Subcutaneous adipose tissue (tissue), 4 donors: Measurements from ENCODE around the gene PDE4B. TPM values are rescaled to one million over a fixed set of nuclear protein-coding genes. Genes with fewer than 3 reads are reported as not detected.

Source experiments
- CTCF ChIP-seq: fragments of 450-650 bp; IDR thresholded peaks from one replicate; pipeline ENCODE4 v1.5.1; 2016; ENCODE audit warnings: low read depth, mild to moderate bottlenecking, control low read depth, antibody characterized with exemption, moderate library complexity
- total RNA-seq, 4 donors: library from RNA; depleted of rRNA; stranded (reverse); fragments of >200 nt; gene quantifications; one replicate each; pipeline ENCODE4 v1.1.0, GENCODE V29; 2016

The PDE4B gene
- total RNA-seq, 4 donors from 2014 or later, result 8.5 to 31.8 (median 15.5) TPM

GRCh38 chr1:66276218-66276617, 483.5 kb downstream of the PDE4B start:
- no peak for TF ChIP-seq CTCF

DNA sequence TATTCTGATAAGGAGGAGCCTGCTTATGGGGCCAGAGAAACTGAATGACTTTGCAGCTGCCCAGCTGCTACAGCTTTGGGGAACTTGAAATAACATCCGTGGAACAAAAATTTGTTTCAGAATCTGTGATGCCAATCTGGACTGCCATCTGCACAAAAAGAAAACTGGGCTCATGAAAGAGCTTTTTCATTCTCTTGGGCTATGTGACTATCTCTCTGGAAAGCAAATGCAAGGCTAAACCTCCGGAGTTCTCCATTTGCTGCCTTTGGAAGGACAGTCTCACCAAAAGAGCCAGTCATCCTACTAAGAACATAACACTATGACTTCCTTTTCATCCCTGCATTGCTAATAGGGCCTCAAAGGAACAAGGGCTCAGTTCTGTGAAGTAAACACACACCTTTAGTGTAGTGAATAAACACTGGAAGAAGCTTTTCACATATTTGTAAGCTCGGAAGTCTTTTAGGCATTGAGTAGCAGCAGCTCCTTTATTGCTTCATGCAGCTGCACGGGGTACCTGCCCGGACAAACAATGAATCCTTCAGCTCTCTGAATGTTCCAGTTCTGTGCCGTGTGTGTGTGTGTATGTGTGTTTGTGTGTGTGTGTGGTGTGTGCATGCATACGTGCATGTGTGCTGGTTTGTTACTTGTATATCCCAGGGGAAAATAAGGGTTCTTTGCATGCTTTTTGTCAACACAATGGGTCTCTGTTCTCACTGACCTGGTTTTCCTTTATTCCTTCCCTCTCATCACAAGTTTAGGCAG, 485.7 kb downstream of the PDE4B start:
- TF ChIP-seq CTCF, result no peak

DNA sequence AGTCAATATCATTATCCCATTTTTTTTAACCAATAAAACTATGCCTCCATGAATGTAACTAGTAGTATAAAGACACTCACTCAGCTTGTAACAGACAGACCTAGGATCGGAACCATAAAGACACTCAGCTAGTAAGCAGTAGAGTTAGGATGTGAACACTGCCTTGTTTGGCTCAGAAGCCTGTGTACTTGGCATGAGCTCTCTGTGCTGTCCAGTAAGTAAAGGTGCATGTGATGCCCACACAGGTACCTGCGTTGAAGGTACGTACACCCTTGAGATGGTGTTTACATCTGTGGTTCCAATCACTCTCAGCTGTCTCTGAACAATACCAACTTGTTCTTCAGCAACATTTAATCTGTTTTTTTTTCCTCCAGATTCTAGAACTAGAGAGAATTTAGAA, 489.1 kb downstream of the PDE4B start:
- no peak for TF ChIP-seq CTCF

DNA sequence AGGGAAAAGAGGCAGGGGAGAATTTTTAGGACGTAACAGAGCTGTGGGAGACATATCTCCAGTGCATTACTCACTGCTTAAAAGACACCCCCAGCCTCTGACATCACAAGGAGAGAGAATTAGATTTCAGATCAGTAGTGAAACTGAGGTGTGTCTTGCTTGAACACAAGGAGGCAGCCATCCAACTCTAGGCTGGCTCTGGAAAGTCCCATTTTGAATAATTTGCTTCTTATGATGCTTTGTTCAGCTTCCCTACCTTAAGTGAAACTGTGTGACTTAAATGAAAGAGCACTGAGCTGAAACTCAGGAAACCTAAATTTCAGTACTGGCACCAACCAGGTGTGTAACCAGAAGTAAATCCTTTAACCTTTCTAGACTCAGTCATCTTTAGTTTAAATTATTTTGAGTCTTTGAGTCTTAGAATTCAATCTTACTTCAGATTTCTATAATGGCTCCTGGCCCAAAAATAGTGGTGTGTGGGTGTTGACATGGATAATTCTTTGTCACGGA, 489.7 kb downstream of the PDE4B start:
- no peak for TF ChIP-seq CTCF

DNA sequence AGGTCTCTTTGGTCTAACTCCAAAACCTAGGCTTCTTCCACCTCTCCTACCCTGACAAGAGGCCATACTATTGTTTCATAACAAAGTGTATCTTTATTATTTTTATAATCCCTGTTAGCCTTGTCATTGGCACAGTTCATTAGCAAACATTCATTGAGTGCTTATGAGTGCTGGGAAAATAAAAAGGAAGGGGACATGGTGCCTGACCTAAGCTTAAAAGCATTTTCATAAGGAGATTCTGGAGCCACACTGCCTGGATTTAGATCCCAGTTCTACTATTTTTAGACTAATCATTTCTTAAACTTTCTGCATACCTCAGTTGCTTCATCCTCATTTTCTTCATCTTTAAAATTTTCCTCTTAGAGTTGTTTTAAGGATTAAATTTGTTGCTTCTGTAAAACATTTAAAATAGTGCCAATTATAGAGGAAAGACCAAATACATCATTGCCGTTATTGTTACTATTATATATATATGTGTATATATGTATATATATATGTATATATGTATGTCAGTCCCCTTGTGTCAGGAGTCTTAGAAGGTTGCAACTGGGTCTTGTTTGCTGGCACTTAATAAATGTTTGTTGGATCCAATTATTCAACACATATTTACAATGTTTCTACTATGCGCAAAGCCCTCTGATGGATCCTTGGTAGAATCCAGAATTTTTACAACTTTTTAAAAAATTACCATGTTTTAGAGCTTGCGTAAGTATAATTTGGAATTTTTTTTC, 490.4 kb downstream of the PDE4B start:
- no peak for TF ChIP-seq CTCF

DNA sequence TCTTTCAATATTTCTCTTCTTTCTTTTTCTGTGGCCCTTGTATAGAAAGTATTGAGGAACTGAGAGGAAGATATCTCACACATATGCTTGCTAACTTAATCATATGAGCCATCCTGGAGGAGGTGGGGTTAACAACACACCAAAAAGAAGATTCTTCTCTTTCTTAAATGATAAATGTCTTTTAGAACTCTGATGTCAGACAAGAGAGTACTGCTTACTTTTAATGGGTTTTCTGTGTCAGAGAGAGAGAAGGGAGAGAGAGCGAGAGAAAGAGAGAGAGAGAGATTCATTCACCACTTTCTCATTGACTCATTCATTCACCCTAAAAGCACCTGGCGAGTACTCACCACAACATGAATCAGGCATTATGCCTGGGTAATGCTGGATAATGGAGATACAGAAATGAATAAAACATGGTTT, 490.9 kb downstream of the PDE4B start:
- no peak for TF ChIP-seq CTCF

DNA sequence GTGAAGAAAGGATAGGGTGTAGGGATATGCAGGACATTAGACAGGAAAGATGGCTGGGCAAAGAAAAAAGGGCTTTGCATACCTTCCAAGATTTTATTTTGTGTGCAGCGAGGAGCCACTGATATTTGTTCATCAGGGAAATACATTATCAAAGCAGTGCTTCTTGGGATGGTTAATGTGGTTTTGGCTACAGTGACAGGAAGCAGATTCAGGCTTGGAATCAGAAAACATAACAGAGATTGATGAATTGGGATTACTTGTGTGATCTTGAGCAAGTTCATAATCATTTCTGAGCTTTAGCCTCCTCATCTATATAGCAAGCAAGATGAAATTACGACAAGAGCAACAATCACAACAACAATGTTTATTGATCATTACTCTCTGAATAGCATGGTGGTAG, 492.1 kb downstream of the PDE4B start:
- TF ChIP-seq CTCF, result no peak
